Parathyroid adenoma (tissue), 2 donors: Measurements from ENCODE around the gene DVL2.
A peak's percentile ranks its signal among the peaks of the same experiment; 100 is the strongest.

Experiments used
- H2AFZ ChIP-seq: fragments of 300-600 bp; sonication (generic); one replicate; pipeline ENCODE4 v1.7.0; 2017; ENCODE audit warnings: antibody characterized with exemption, mild to moderate bottlenecking
- H3K27ac ChIP-seq: fragments of 300-600 bp; sonication (generic); one replicate; pipeline ENCODE4 v1.7.0; 2017
- H3K27me3 ChIP-seq: fragments of 300-600 bp; sonication (generic); one replicate; pipeline ENCODE4 v1.7.0; 2017; ENCODE audit warnings: low read length; ENCODE audit not compliant: control insufficient read depth, insufficient read depth
- H3K36me3 ChIP-seq: fragments of 300-600 bp; sonication (generic); one replicate; pipeline ENCODE4 v1.7.0; 2017; ENCODE audit warnings: low read length; ENCODE audit not compliant: control insufficient read depth, insufficient read depth
- H3K4me1 ChIP-seq: fragments of 300-600 bp; sonication (generic); one replicate; pipeline ENCODE4 v1.7.0; 2017; ENCODE audit warnings: control low read depth
- H3K4me2 ChIP-seq: fragments of 300-600 bp; sonication (generic); one replicate; pipeline ENCODE4 v1.7.0; 2017; ENCODE audit warnings: low read length
- H3K4me3 ChIP-seq: fragments of 300-600 bp; sonication (generic); one replicate; pipeline ENCODE4 v1.7.0; 2017; ENCODE audit warnings: low read depth, low read length
- H3K79me2 ChIP-seq: fragments of 300-600 bp; sonication (generic); one replicate; pipeline ENCODE4 v1.7.0; 2017; ENCODE audit warnings: control low read depth
- H3K9ac ChIP-seq: fragments of 300-600 bp; sonication (generic); one replicate; pipeline ENCODE4 v1.7.0; 2017; ENCODE audit warnings: mild to moderate bottlenecking
- H3K9me3 ChIP-seq: fragments of 300-600 bp; sonication (generic); one replicate; pipeline ENCODE4 v1.7.0; 2017; ENCODE audit warnings: low read length; ENCODE audit not compliant: control insufficient read depth
- CTCF ChIP-seq: fragments of 300-600 bp; sonication (generic); IDR thresholded peaks from one replicate; pipeline ENCODE4 v1.7.0; 2017; ENCODE audit warnings: antibody characterized with exemption, mild to moderate bottlenecking
- donor health status: primary hyperparathyroidism.

DVL2 gene

DNA sequence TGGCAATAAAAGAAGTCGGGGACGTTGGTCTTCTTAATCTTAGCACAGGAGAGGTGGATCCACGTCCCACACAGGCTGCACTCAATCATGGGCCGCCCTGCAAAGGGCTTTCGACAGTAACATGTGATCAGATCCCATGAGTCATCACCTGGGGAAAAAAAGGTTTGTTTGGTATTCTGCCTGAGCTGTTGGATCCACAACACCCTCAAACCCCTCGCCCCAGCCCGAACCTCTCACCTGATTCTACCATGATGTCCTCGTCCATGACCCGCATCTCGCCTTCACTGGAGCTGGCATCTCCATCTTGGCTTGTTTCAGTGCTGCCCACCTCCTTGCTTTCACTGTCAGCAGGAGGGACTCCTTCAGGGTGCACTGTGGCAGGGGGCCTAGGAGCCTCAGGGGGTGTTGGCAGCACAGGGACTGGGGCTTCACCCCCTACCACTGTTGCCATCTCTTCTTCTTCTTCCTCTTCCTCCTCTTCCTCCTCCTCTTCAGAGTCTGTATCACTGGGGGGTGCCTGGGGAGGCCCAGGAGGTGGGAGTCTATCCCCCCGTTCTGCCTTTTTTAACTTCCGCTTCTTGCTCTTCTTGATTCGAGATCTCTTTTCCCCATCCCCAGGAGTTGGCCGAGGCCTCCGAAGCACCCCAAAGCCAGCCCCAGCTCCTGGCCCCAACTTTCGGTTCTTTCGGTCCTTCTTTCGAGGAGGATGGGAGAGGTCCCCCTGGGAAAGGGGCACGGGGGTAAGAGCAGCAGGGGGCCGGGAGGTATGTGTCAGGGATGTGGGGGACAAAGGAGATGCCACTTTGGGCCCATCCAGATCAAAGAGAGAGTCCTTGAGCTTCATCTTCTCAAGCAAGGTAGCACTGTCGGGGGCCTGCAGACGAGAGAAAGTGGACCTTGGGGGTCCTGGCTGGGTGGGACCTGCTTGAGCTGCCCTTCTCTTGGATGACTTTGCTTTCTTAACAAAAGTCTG lies 1.7 kb upstream of the DVL2 start:
- peaks cover 21% of the 10 kb centered on the region for H3K4me1 ChIP-seq
- H3K9me3 ChIP-seq = no peaks in the 10 kb centered on the region
- TF ChIP-seq CTCF = no peak
- H3K9ac ChIP-seq = no peak overlapping the region
- H3K27me3 ChIP-seq = no peaks in the 10 kb centered on the region
- no peak overlapping the region for H3K27ac ChIP-seq
- H2AFZ ChIP-seq = no peak overlapping the region
- H3K36me3 ChIP-seq = no peaks in the 10 kb centered on the region
- no peak overlapping the region for H3K4me2 ChIP-seq
- peaks cover 26% of the 10 kb centered on the region for H3K79me2 ChIP-seq
- H3K4me3 ChIP-seq = no peak overlapping the region

- Histone ChIP-seq H3K27ac (peak overlapping the region; percentile 82), H3K4me1 (peaks cover 14% of the 10 kb centered on the region), H3K9me3 (no peaks in the 10 kb centered on the region), H3K4me2 (peak overlapping the region; percentile 72), H2AFZ (peak overlapping the region; percentile 84), H3K27me3 (no peaks in the 10 kb centered on the region), H3K9ac (peak overlapping the region; percentile 38), H3K4me3 (peak overlapping the region; percentile 83), H3K79me2 (peaks cover 43% of the 10 kb centered on the region), H3K36me3 (no peaks in the 10 kb centered on the region)
- no peak for TF ChIP-seq CTCF
Measured at GRCh38 chr17:7233701-7234082, 625 bp downstream of the DVL2 start.

DNA sequence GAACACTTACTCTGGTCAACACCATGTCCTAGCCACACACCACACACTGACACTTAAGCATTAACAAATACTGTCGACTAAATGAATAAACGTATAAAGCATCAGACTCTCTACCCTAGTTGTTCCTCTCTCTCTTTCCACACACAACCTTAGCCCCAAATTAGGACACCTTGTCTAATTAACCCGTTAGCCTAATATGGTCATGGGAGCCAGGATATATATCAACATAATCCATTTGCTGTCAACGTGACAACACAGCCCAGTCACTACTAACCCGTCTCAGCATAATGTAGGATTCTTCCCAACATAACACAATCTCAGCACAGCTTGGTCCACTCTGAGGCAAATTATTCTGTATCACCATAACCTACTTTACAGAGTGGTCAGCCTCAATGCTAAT lies 2.2 kb downstream of the DVL2 start:
- no peak overlapping the region for H3K4me3 ChIP-seq
- peaks cover 46% of the 10 kb centered on the region for H3K79me2 ChIP-seq
- H3K4me1 ChIP-seq = peaks cover 14% of the 10 kb centered on the region
- H3K9ac ChIP-seq = no peak overlapping the region
- H3K27me3 ChIP-seq = no peaks in the 10 kb centered on the region
- no peaks in the 10 kb centered on the region for H3K9me3 ChIP-seq
- no peaks in the 10 kb centered on the region for H3K36me3 ChIP-seq
- H2AFZ ChIP-seq = no peak overlapping the region
- no peak for TF ChIP-seq CTCF
- peak overlapping the region; percentile 34 for H3K4me2 ChIP-seq
- no peak overlapping the region for H3K27ac ChIP-seq

GRCh38 chr17:7229504-7229903 lies 4.8 kb downstream of the DVL2 start:
- Histone ChIP-seq H3K9ac (no peak overlapping the region), H3K4me3 (no peak overlapping the region), H3K36me3 (no peaks in the 10 kb centered on the region), H3K27me3 (no peaks in the 10 kb centered on the region), H3K79me2 (peaks cover 49% of the 10 kb centered on the region), H2AFZ (no peak overlapping the region), H3K9me3 (no peaks in the 10 kb centered on the region), H3K27ac (no peak overlapping the region), H3K4me2 (no peak overlapping the region), H3K4me1 (peaks cover 14% of the 10 kb centered on the region)
- TF ChIP-seq CTCF = no peak
